BE2C (cell line): ENCODE results near the gene PRAC1.

Source experiments
- DNase-seq: peaks from one replicate; pipeline ENCODE4 v3.0.0-alpha.2; 2020
- H3K27me3 ChIP-seq: fragments of 250-450 bp; sonication (Bioruptor Pico); 2 replicates; pipeline ENCODE4 v1.5.1; 2020; ENCODE audit warnings: mild to moderate bottlenecking
- H3K36me3 ChIP-seq: fragments of 250-450 bp; sonication (Bioruptor Pico); 2 replicates; pipeline ENCODE4 v1.5.1; 2020; ENCODE audit warnings: mild to moderate bottlenecking
- H3K4me1 ChIP-seq: fragments of 250-450 bp; sonication (Bioruptor Pico); 2 replicates; pipeline ENCODE4 v1.5.1; 2020
- H3K4me3 ChIP-seq: 2 replicates; pipeline ENCODE4 v1.5.1; 2011; ENCODE audit warnings: low read depth, low read length
- H3K9me3 ChIP-seq: fragments of 250-450 bp; sonication (Bioruptor Pico); 2 replicates; pipeline ENCODE4 v1.5.1; 2020
- TF ChIP-seq, protein P1 (sequence below): IDR thresholded peaks from 2 replicates; pipeline ENCODE4 v1.5.1; 2012; ENCODE audit warnings: mild to moderate bottlenecking, low read depth, low read length

The PRAC1 gene

GRCh38 chr17:48738424-48738802, 16.1 kb upstream of the PRAC1 start:
- peaks cover 97% of the 10 kb centered on the region for H3K27me3 ChIP-seq
- DNase-seq = no peak

GRCh38 chr17:48737330-48738043, 15.2 kb upstream of the PRAC1 start:
- H3K4me3 ChIP-seq = no peak overlapping the region
- H3K9me3 ChIP-seq = no peaks in the 10 kb centered on the region
- H3K4me1 ChIP-seq = no peaks in the 10 kb centered on the region
- TF ChIP-seq, protein P1, sequence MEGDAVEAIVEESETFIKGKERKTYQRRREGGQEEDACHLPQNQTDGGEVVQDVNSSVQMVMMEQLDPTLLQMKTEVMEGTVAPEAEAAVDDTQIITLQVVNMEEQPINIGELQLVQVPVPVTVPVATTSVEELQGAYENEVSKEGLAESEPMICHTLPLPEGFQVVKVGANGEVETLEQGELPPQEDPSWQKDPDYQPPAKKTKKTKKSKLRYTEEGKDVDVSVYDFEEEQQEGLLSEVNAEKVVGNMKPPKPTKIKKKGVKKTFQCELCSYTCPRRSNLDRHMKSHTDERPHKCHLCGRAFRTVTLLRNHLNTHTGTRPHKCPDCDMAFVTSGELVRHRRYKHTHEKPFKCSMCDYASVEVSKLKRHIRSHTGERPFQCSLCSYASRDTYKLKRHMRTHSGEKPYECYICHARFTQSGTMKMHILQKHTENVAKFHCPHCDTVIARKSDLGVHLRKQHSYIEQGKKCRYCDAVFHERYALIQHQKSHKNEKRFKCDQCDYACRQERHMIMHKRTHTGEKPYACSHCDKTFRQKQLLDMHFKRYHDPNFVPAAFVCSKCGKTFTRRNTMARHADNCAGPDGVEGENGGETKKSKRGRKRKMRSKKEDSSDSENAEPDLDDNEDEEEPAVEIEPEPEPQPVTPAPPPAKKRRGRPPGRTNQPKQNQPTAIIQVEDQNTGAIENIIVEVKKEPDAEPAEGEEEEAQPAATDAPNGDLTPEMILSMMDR = no peak
- no peak for DNase-seq
- peaks cover 97% of the 10 kb centered on the region for H3K27me3 ChIP-seq
- no peaks in the 10 kb centered on the region for H3K36me3 ChIP-seq

More at GRCh38 chr17:48738424-48738802, 16.1 kb upstream of the PRAC1 start:
- no peak overlapping the region for H3K4me3 ChIP-seq
- TF ChIP-seq, protein P1 = no peak
- no peaks in the 10 kb centered on the region for H3K9me3 ChIP-seq
- no peaks in the 10 kb centered on the region for H3K36me3 ChIP-seq
- no peaks in the 10 kb centered on the region for H3K4me1 ChIP-seq

DNA sequence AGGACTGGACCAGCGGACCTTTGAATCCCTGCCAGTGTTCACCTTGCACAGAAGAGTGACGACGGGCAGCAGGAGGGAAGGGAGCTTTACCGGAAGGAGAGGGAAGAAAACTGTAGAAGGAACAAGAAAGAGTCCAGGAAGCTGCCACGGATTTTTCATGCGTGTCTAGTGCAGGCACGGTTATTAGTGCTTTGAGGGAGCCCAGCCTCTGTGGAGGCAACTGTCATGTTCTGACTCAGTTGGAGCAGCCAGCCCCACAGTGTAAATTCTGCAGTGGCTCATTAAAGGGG, 12.7 kb upstream of the PRAC1 start:
- Histone ChIP-seq H3K4me3 (no peak overlapping the region), H3K27me3 (peaks cover 95% of the 10 kb centered on the region), H3K9me3 (no peaks in the 10 kb centered on the region), H3K4me1 (no peaks in the 10 kb centered on the region), H3K36me3 (no peaks in the 10 kb centered on the region)
- TF ChIP-seq, protein P1 = no peak
- no peak for DNase-seq

GRCh38 chr17:48734333-48735061, 12.2 kb upstream of the PRAC1 start:
- DNase-seq = no peak
- H3K27me3 ChIP-seq = peaks cover 96% of the 10 kb centered on the region
- no peak overlapping the region for H3K4me3 ChIP-seq
- no peaks in the 10 kb centered on the region for H3K4me1 ChIP-seq
- TF ChIP-seq, protein P1 = no peak
- H3K36me3 ChIP-seq = no peaks in the 10 kb centered on the region
- H3K9me3 ChIP-seq = no peaks in the 10 kb centered on the region

- Histone ChIP-seq H3K4me3 (no peak overlapping the region), H3K4me1 (no peaks in the 10 kb centered on the region), H3K27me3 (peaks cover 96% of the 10 kb centered on the region), H3K36me3 (no peaks in the 10 kb centered on the region), H3K9me3 (no peaks in the 10 kb centered on the region)
- TF ChIP-seq, protein P1 = no peak
- no peak for DNase-seq
These were observed 11.5 kb upstream of the PRAC1 start for GRCh38 chr17:48733632-48734328.
